Activated CD8-positive, alpha-beta memory T cell treated with anti-CD3 and anti-CD28 coated beads, Interleukin-2, amount 50 U/mL, for 24 hours (primary cell): ENCODE data around the gene RNLS.
"Not testable (repeated sequence)": the region's sequence is repeated elsewhere in the genome, so short reads cannot be mapped to it uniquely, and the experiment has no call there.

Source experiments
- DNase-seq: peaks from one replicate; pipeline ENCODE4 v3.0.0-alpha.2; 2020; ENCODE audit errors: extremely low read depth

The RNLS gene

GRCh38 chr10:88388324-88388723 is 194.8 kb downstream of the RNLS start:
- DNase-seq: no peak

- DNase-seq: no peak
Measured at GRCh38 chr10:88386821-88387773, 196.0 kb downstream of the RNLS start.

- DNase-seq: no peak
Measured at GRCh38 chr10:88386204-88386788, 196.8 kb downstream of the RNLS start.

- DNase-seq: no peak
Measured at GRCh38 chr10:88385601-88386203, 197.4 kb downstream of the RNLS start.

GRCh38 chr10:88383276-88383675 is 199.8 kb downstream of the RNLS start:
- DNase-seq: no peak

- no peak for DNase-seq
Measured at GRCh38 chr10:88382699-88383098, 200.4 kb downstream of the RNLS start.

GRCh38 chr10:88379575-88379974 is 203.5 kb downstream of the RNLS start:
- no peak for DNase-seq

GRCh38 chr10:88377510-88377909 is 205.6 kb downstream of the RNLS start:
- no peak for DNase-seq

- DNase-seq: no peak
Measured at GRCh38 chr10:88374392-88375175, 208.5 kb downstream of the RNLS start.

GRCh38 chr10:88372881-88373592 is 210.1 kb downstream of the RNLS start:
- no peak for DNase-seq

- no peak for DNase-seq
Measured at GRCh38 chr10:88372051-88372715, 210.9 kb downstream of the RNLS start.

- DNase-seq: no peak
Measured at GRCh38 chr10:88370713-88371112, 212.4 kb downstream of the RNLS start.

- DNase-seq: no peak
Measured at GRCh38 chr10:88366772-88367171, 216.3 kb downstream of the RNLS start.

- no peak for DNase-seq
Measured at GRCh38 chr10:88361995-88362807, 220.9 kb downstream of the RNLS start.

GRCh38 chr10:88361494-88361893 is 221.6 kb downstream of the RNLS start:
- DNase-seq: no peak

- DNase-seq: not testable (repeated sequence)
Measured at GRCh38 chr10:88355750-88356149, 227.4 kb downstream of the RNLS start.

GRCh38 chr10:88347597-88348304 is 235.4 kb downstream of the RNLS start:
- no peak for DNase-seq

- no peak for DNase-seq
Measured at GRCh38 chr10:88347022-88347421, 236.1 kb downstream of the RNLS start.
